IPS-18c (cell line): ENCODE measurements around the gene WDFY1.
"Not testable (repeated sequence)": the region's sequence is repeated elsewhere in the genome, so short reads cannot be mapped to it uniquely, and the experiment has no call there.

ENCODE experiments used
- H3K4me3 ChIP-seq: 2 replicates; pipeline ENCODE4 v1.7.0; 2013; ENCODE audit warnings: low read depth, mild to moderate bottlenecking, low read length, moderate library complexity; ENCODE audit not compliant: insufficient read depth
- H3K9me3 ChIP-seq: one replicate; pipeline ENCODE4 v1.6.1; 2013; ENCODE audit warnings: mild to moderate bottlenecking, low read length, moderate library complexity; ENCODE audit not compliant: control insufficient read depth, insufficient read depth

Gene WDFY1

DNA sequence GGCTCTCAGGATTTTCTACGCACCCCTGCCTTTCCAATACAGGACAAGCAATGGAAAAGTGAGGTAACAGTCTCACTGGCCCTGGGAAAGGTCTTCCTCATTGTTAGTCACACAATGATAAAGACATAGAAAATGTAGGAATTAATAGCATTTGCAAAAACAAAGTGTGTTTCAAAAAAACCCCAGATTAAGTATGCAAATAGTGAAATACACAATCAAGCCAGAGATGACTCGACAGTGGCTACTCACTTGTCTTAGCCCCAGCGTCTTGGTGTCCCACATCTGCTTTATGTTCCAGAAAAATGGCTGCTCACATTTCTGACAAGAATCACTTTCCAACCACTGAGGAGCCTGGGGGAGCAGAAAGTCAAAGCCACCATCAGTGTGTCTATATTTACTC, 60.7 kb downstream of the WDFY1 start:
- no peaks in the 10 kb centered on the region for H3K9me3 ChIP-seq
- no peak overlapping the region for H3K4me3 ChIP-seq

DNA sequence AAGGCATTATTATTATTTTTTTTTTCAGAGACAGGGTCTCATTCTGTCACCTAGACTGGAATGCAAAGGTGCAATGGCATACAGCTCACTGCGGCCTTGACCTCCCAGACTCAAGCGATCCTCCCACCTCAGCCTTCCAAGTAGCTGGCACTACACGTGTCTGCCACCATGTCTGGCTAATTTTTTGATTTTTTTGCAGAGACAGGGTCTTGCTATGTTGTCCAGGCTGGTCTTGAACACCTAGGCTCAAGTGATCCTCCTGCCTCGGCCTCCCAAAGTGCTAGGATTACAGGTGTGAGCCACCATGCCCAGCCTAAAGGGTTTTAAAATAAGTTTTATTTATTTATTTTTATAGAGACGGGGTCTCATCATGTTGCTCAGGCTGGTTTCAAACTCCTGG, 62.4 kb downstream of the WDFY1 start:
- H3K9me3 ChIP-seq: no peaks in the 10 kb centered on the region
- no peak overlapping the region for H3K4me3 ChIP-seq

DNA sequence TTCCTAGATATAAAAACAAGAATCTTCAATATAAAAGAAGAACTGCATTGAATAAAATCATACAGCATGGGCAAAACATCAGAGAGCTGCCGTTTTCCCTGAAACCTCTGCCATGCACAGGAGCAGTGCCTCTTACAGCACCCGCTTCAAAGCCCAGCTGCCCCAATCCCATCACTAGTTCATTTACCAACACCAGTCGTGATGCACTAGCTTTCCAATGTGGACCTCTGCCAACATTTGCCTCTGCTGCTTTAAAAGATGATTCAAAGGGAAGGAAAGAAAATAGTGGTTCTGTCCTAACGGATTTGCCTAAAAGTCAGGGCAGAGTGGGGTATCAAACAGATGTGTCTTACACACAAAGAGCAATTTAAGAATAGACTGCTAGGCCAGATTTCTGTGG, 64.3 kb downstream of the WDFY1 start:
- H3K9me3 ChIP-seq: no peaks in the 10 kb centered on the region
- H3K4me3 ChIP-seq: no peak overlapping the region

DNA sequence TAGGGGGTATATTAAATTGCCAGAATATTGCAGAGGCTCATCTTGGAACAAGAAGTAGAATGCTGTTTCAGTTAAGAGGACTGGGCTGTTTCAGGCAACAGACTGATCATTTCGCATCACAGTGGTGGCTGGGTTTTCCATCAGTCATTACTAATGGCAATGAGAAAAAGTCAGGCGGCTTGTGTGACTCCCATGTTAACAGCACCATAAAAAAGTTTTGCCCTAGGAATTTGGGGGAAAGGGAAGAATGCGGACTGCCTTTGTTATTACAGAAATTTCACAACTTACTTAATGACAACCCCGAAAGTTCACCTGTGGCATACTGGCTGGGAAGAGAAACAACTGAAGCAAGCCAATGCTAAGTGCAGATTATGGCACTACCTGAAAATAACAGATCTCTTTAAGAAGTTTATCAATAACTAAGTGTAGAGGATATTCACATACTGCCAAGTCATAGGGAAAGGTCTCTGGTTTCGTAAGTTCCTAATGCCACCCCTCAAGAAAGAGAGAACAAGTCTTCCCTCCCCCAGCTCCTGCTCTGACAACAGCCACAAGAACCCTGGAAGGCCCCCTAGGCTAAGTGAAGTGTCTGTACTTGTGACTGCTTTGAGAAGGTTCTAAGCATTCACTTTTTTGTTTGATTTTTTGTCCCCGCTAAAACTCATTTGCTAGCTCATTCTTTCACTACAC, 67.3 kb downstream of the WDFY1 start:
- Histone ChIP-seq H3K9me3 (no peaks in the 10 kb centered on the region), H3K4me3 (no peak overlapping the region)

DNA sequence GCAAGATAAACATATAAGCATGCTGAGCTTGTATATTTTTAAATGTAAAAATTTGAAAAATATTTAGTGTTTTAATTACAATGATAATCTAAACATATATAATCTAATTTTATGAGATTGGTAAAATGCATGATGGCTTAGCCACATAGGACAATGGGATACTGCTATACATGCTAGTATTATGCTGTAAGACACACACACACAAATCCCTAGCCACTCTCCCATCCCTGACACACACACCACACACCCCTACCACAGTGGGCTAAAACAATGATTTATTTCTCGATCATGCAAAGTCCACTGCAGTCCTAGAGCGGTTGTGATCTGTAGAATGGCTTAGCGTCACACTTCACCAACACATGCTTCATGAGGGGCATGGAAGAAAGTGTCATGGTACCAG, 71.5 kb downstream of the WDFY1 start:
- no peak overlapping the region for H3K4me3 ChIP-seq
- H3K9me3 ChIP-seq: no peaks in the 10 kb centered on the region

DNA sequence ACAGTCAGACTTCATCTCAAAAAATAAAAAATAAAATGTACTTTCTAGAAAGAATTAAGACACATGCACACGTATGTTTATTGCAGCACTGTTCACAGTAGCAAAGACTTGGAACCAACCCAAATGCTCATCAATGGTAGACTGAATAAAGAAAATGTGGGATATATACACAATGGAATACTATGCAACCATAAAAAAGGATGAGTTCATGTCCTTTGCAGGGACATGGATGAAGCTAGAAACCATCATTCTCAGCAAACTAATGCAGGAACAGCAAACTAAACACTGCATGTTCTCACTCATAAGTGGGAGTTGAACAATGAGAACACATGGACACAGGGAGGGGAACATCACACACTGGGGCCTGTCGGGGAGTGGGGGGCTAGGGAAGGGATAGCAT, 72.4 kb downstream of the WDFY1 start:
- H3K9me3 ChIP-seq: not testable (repeated sequence)

DNA sequence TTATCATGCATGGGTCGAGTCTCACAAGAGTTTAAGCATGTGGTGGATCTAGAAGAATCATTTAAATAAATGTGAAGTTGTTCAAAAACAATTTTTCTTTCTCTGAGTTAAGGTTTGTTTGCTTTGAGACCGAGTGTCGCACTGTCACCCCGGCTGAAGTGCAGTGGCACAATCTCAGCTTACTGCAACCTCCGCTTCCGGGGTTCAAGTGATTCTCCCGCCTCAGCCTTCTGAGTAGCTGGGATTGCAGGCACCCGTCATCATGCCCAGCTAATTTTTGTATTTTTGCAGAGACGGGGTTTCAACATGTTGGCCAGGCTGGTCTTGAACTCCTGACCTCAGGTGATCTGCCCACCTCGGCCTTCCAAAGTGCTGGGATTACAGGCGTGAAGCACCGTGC, 73.5 kb downstream of the WDFY1 start:
- H3K9me3 ChIP-seq, H3K4me3 ChIP-seq: not testable (repeated sequence)

More for the DNA sequence above, 72.4 kb downstream of the WDFY1 start:
- not testable (repeated sequence) for H3K4me3 ChIP-seq

DNA sequence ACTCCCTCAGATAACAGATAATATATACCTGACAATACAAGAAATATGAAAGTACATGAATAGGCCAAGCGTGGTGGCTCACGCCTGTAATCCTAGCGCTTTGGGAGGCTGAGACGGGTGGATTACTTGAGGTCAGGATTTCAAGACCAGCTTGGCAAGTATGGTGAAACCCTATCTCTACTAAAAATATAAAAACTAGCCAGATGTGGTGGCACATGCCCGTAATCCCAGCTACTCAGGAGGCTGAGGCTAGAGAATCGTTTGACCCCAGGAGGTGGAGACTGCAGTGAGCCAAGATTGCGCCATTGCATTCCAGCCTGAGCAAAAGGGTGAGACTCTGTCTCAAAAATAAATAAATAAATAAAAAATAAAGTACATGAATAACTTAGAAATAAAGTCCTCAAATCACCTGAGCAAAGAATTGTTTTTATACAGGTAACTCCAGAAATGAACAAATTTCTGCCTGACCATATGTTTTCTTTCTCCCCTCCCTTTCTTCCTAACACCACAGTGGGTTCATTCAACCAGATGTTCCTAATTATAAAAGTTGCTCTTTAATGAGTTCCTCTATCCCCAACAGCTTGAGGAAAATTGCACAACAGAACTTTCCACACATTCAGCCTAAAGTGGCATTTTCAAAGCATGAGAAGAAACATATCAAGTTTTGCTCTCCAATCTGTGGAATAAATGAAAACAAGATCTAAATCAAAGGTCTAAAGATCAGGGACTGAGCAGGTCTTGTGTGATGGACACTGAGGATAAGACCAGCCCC, 74.1 kb downstream of the WDFY1 start:
- Histone ChIP-seq H3K9me3 (no peaks in the 10 kb centered on the region), H3K4me3 (no peak overlapping the region)

DNA sequence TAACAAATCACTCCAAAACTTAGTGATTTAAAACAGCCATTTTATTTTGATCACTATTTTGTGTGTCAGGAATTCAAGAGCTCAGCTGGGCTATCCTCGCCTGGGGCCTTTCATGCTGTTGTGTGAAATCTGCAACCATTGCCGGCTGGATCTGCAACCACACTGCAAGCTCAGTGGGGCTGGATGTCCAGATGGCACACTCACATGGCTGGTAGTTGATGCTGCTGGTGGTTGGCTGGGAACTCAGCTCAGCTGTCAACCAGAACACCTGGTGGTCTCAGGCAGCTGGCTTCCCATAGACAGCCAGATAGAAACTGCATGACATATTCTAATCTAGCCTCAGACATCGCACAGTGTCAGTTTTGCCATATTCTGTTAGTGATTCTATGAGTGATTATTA, 77.1 kb downstream of the WDFY1 start:
- no peaks in the 10 kb centered on the region for H3K9me3 ChIP-seq
- no peak overlapping the region for H3K4me3 ChIP-seq

DNA sequence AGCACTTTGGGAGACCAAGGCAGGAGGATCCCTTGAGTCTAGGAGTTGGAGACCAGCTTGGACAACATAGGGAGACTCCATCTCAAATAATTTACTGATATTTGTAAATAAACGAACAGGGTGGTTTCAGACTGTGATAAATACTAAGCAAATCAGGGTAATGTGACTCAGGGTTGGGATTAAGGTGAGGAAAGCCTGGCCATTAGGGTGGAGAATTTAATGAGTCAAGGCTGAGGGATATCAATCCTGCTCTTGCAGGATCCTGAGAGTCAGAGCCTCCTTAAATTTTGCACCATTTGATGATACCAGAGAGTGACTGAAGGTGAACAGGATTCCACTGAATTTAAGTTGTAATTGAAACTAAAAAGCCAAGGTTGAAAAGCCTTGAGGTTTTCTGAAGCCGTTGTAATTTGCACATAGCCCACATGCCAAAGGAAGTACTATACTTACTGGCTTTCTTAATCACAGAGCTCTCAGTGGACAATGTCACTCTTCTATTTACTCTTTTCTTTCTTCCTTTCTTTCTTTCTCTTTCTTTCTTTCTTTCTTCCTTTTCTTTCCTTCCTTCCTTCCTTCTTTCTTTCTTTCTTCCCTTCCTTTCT, 79.1 kb downstream of the WDFY1 start:
- no peaks in the 10 kb centered on the region for H3K9me3 ChIP-seq
- no peak overlapping the region for H3K4me3 ChIP-seq

DNA sequence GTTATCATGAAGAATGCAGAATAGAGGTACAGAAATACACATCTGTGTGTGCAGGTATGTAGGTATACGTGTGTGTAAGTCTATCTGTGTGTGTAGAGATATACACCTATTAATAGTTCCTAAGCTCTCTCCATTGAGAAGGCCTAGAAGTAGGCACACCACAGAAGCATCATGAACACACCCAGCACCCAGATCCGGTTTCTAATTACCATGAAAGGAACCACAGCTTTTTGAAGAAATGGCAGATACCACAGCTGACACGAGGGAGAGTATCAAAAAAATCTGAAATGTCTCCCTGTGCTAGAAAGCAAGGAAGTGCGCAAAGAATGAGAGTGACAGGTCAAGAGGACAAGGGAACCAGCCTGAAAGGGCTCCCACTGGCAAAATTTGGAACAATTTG, 80.0 kb downstream of the WDFY1 start:
- H3K9me3 ChIP-seq: no peaks in the 10 kb centered on the region
- no peak overlapping the region for H3K4me3 ChIP-seq

DNA sequence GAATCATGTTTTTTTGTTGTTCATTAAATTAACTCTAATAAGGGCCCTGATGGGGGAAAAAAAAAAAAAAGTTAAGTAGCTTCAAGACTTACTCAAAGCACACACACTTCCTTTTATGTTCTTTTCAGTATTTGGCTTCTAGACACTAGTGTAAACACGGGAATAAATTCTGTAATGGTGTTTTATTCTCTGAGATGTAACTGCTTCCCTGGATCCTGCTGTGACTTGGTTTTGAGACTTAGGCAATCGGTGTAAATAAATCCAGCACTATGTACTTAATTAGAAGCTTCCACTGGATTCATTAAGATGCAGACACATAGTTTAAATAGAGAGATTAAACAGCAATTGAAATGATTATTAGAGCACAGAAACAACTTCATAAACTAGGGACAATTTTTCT, 81.6 kb downstream of the WDFY1 start:
- Histone ChIP-seq H3K9me3 (no peaks in the 10 kb centered on the region), H3K4me3 (no peak overlapping the region)

DNA sequence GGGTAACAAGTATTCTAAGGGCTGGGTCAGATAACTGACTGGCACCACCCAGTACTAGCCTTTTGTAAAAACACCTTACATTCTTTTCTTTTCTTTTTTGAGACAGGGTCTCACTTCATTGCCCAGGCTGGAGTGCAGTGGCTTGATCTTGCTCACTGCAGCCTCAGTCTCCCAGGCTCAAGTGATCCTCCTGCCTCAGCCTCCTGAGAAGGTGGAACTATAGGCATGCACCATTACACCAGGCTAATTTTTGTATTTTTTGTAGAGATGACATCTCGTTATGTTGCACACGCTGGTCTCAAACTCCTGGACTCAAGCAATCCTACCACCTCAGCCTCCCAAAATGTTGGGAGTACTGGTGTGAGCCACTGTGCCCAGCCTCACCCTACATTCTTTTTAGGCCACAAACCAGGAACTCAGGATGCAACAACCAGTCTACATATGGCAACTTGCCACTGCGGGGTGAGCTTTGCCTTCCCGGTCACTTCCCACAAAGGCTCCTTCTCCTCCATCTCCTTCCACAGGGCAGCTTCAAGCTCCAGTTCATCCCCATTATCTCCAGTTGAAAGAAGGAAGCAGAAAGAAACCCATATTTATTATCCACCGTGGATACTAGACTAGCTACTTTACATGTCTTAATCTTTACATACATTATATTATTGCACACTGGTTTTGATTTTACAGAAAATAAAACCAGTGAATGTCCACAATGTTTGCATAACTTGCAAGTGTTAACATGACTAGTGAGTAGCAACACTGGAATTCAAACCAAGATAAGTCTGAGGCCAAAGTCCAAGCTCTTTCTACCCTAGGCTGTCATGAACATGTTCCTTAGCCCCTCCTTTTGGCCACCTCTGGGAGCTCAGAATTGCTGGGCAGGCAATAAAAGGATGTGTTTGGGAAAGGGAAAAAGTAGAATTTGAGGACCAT, 84.1 kb downstream of the WDFY1 start:
- no peak overlapping the region for H3K4me3 ChIP-seq

DNA sequence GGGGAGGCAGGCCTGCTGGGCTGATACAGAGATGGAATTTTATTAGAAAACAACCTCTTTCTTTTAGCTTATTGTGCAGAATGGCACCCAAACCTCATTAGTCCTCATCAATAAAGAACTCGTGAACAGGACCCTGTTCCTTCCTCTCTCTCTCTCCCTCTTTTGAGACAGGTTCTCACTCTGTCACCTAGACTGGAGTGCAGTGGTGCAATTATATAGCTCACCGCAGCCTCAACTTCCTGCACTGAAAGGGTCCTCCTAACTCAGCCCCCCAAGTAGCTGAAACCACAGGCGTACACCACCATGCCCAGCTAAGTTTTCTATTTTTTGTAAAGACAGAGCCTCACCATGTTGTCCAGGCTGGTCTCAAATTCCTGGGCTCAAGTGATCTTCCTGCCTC, 86.1 kb downstream of the WDFY1 start:
- no peaks in the 10 kb centered on the region for H3K9me3 ChIP-seq
- no peak overlapping the region for H3K4me3 ChIP-seq

More for the DNA sequence above, 84.1 kb downstream of the WDFY1 start:
- H3K9me3 ChIP-seq: no peaks in the 10 kb centered on the region

DNA sequence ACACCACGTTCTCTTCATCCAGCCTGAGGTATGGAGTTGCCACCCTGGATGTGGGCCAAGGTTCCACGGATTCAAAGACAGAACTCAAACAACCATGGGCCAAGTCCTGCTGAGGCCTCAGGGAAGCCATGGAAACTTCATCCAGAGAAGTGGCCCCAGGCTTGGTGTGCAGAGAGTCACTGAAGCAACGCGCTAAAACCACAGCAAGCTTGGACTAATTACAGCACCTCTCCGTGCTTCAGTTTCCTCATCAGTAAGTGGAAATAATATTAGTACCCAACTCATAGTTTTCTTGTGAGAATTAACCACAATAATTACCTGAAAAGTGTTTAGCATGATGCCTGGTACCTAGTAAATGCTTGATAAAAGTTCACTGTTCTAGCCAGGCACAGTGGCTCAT, 88.6 kb downstream of the WDFY1 start:
- Histone ChIP-seq H3K4me3 (no peak overlapping the region), H3K9me3 (no peaks in the 10 kb centered on the region)

DNA sequence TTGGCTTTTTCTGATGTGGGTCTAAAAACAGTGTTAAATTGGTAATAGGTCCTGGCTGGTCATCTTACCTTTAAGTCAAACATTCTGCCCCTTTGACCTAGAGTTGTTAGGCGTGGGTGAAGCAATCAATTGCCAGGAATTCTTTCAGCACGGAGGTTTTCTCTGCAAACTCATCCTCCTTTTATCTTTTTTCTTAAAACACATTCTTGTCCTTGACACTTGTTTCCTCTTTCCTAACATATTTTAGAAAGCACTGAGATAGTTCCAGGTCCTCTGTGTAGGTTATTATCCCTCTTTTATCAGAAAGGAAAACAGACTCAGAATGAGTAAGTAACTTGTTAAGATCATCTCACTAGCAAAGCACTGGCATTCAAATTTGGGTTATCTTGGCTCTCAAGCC, 89.1 kb downstream of the WDFY1 start:
- Histone ChIP-seq H3K4me3 (no peak overlapping the region), H3K9me3 (no peaks in the 10 kb centered on the region)

DNA sequence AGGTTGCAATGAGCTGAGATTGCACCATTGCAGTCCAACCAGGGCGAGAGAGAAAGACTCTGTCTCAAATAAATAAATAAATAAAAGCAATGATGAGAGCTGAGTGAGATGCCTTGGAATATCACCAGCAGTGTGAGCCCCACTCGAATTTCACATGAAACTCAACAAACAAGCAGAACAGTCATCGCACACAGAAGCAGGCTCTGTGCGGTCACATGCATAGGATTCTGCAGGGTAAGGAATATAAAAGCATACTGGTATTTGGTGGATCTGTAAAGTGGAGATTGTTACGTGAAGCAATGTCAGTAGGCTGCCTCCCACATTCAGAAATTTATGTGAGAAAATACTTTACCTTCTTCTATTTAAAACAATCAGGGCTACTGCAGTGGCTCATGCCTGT, 89.7 kb downstream of the WDFY1 start:
- Histone ChIP-seq H3K4me3 (no peak overlapping the region), H3K9me3 (no peaks in the 10 kb centered on the region)
